GM12872 (cell line): ENCODE data around the gene ARHGAP45.

Experiments used
- CTCF ChIP-seq: IDR thresholded peaks from 3 replicates; pipeline ENCODE4 v1.5.1; 2011; ENCODE audit warnings: low read depth, mild to moderate bottlenecking, low read length, moderate library complexity; ENCODE audit not compliant: insufficient read depth

ARHGAP45 gene

DNA sequence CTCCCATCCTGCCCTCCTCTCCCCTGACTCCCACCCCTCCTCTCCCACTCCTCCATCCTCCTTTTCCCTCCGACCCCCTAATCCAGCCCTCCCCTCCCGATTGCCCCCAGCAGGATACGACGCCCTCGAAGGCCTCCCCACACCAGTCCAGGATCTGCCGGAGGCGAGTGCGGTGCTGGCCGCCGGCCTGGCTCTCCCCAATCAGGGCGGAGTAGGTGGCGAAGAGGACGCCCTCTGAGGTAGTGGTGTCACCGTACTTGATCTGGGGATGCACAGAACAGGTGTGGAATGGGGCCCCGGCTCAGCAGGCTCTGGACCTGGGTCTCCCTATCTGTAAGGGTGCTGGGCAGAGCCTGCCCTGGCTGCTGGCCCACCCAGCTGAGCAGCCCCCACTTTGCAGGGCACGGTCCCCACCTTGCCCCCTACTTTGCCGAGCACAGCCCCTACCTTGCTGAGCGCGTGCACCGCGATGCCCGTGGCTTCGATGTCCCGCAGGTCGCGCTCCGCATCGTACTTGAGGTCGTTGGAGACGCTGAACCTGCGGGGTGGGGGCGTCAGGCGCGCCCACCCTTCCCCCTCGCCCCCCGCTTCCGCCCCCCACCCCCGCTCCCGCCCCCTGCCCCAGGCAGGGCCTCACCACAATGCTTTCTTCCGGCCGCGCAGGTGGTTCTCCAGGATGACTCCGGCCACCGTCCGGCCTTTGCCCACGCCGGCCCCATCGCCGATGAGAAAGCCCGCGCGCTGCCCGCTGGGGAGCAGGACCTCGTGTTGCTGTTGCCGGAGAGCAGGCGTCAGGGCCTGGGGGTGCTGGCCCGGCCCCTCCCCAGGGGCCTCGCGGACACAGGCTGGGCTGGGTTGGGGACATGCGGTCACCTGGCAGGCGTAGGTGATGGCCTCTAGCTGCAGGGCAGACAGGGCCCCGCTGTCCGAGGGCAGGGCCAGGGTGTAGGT is 55.3 kb downstream of the ARHGAP45 start:
- TF ChIP-seq CTCF: no peak

- TF ChIP-seq CTCF: no peak
Observed at GRCh38 chr19:1122972-1123363, 56.0 kb downstream of the ARHGAP45 start.

DNA sequence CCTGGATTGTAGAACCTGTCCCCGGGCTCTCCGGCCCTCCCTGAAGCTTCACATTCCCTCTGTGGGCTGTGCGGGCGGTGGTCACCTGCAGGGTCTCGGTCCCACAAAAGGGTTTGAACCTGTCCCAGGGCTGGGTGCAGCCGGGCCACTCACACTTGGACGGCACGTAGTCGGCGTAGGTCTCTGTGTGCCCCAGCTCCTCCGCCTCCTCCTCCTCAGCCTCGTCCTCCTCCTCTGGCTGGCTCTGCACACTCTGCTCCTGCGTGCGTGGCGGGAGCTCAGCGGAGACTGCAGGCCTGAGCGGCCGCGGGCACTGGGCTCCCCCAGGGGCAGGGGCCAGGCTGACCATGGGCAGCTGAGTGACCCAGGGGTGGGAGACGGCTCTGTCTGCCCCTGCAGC is 56.4 kb downstream of the ARHGAP45 start:
- TF ChIP-seq CTCF: no peak

GRCh38 chr19:1123885-1124677 is 57.1 kb downstream of the ARHGAP45 start:
- no peak for TF ChIP-seq CTCF

- no peak for TF ChIP-seq CTCF
Observed at GRCh38 chr19:1125601-1126467, 58.9 kb downstream of the ARHGAP45 start.

GRCh38 chr19:1126984-1127760 is 60.2 kb downstream of the ARHGAP45 start:
- no peak for TF ChIP-seq CTCF
